ENCODE measurements around the gene SETD1A.

- TF ChIP-seq NFE2L2 (IDR thresholded peaks at IDR 0.05; ENCODE audit: low read depth, low read length) (no peak), CTCF (conservative IDR thresholded peaks at IDR 0.05; ENCODE audit: low read depth, low read length) (no peak), FOS (IDR thresholded peaks at IDR 0.05; ENCODE audit: low read depth, low read length) (no peak), CHD1 (IDR thresholded peaks at IDR 0.05; ENCODE audit: low read depth, low read length) (no peak), RAD21 (IDR thresholded peaks at IDR 0.05; ENCODE audit: low read length) (no peak), SMC3 (IDR thresholded peaks at IDR 0.05; ENCODE audit: low read depth, low read length) (no peak), POLR2A (IDR thresholded peaks at IDR 0.05; ENCODE audit: low read depth, low read length) (no peak), MXI1 (IDR thresholded peaks at IDR 0.05; ENCODE audit: borderline replicate concordance, low read depth, low read length) (no peak), BHLHE40 (IDR thresholded peaks at IDR 0.05; ENCODE audit: low read depth, low read length) (no peak)
These were observed 35.6 kb downstream of the SETD1A start for GRCh38 chr16:30992931-30993816.

Measured in IMR-90 (cell line).